SK-N-SH (cell line): ENCODE data around the gene NT5C3A. TPM values are rescaled to one million over a fixed set of nuclear protein-coding genes. Genes with fewer than 3 reads are reported as not detected.

Experiments
- CTCF ChIA-PET: fragments of 300-600, 350-600 bp; formaldehyde crosslinking; extraction: SDS; loops from one replicate; lab custom pipeline; 2021; lab: Yijun Ruan, JAX
- POLR2A ChIA-PET: fragments of 350-600 bp; sonication (Branson Sonifier 250); formaldehyde crosslinking; extraction: SDS; loops from one replicate; lab custom pipeline; 2020; ENCODE audit warnings: antibody characterized with exemption, inconsistent platforms; lab: Yijun Ruan, JAX
- DNase-seq: peaks from one replicate; pipeline ENCODE4 v3.0.0; 2012
- H2AFZ ChIP-seq: fragments of 200-600 bp; sonication (generic); 2 replicates; pipeline ENCODE4 v1.8.1; 2016; ENCODE audit warnings: antibody characterized with exemption, mild to moderate bottlenecking, low read depth
- H3F3A ChIP-seq: fragments of 200-600 bp; sonication (generic); replicated peaks from 2 replicates; pipeline ENCODE3; 2016; ENCODE audit warnings: antibody characterized with exemption, mild to moderate bottlenecking; ENCODE audit not compliant: insufficient read depth
- H3K27ac ChIP-seq, 2 experiments: fragments of 200-500 bp in 1 of 2; fragments of 200-600 bp in 1 of 2; sonication (Bioruptor generic) in 1 of 2; sonication (generic), shearing (Covaris generic) in 1 of 2; 2 replicates each; pipeline versions ENCODE4 v1.5.1 to v1.6.1; 2014 to 2016; ENCODE audit warnings: low read depth in 2 of 2, inconsistent platforms in 1 of 2, low read length in 1 of 2, mild to moderate bottlenecking in 1 of 2, mixed read lengths in 1 of 2
- H3K27me3 ChIP-seq: fragments of 200-600 bp; sonication (generic), shearing (Covaris generic); 2 replicates; pipeline ENCODE4 v1.6.1; 2016; ENCODE audit warnings: mixed run types; ENCODE audit not compliant: insufficient read depth
- H3K36me3 ChIP-seq, 2 experiments: fragments of 200-500 bp in 1 of 2; fragments of 200-600 bp in 1 of 2; sonication (Bioruptor generic) in 1 of 2; sonication (generic) in 1 of 2; replicated peaks in 1 of 2; 2 replicates each; pipeline versions ENCODE3 to v1.5.1; 2014 to 2016; ENCODE audit warnings: low read length in 1 of 2, mild to moderate bottlenecking in 1 of 2; ENCODE audit not compliant: insufficient read depth in 2 of 2, control insufficient read depth in 1 of 2
- H3K4me1 ChIP-seq, 2 experiments: fragments of 200-500 bp in 1 of 2; fragments of 200-600 bp in 1 of 2; sonication (Bioruptor generic) in 1 of 2; sonication (generic), shearing (Covaris generic) in 1 of 2; 2 replicates each; pipeline versions ENCODE4 v1.5.1 to v1.6.1; 2014 to 2016; ENCODE audit warnings: low read depth in 1 of 2, low read length in 1 of 2, mixed run types in 1 of 2; ENCODE audit not compliant: insufficient read depth in 2 of 2, control insufficient read depth in 1 of 2
- H3K4me2 ChIP-seq: fragments of 200-600 bp; sonication (generic), shearing (Covaris generic); 2 replicates; pipeline ENCODE4 v1.6.1; 2017; ENCODE audit warnings: mixed run types
- H3K4me3 ChIP-seq, 2 experiments: fragments of 200-500 bp in 1 of 2; fragments of 200-600 bp in 1 of 2; sonication (Bioruptor generic) in 1 of 2; sonication (generic), shearing (Covaris generic) in 1 of 2; 2 replicates each; pipeline versions ENCODE4 v1.5.1 to v1.8.1; 2014 to 2016; ENCODE audit warnings: low read depth in 2 of 2, inconsistent platforms in 1 of 2, low read length in 1 of 2, mild to moderate bottlenecking in 1 of 2, mixed read lengths in 1 of 2, moderate library complexity in 1 of 2
- H3K79me2 ChIP-seq: fragments of 200-600 bp; sonication (generic); 2 replicates; pipeline ENCODE4 v1.8.1; 2017; ENCODE audit warnings: mild to moderate bottlenecking; ENCODE audit not compliant: insufficient read depth
- H3K9ac ChIP-seq: fragments of 200-600 bp; sonication (generic); 2 replicates; pipeline ENCODE4 v1.6.1; 2017; ENCODE audit warnings: mixed run types
- H3K9me2 ChIP-seq: fragments of 200-600 bp; sonication (generic); 2 replicates; pipeline ENCODE4 v1.6.1; 2017; ENCODE audit warnings: mixed run types
- H3K9me3 ChIP-seq: fragments of 200-600 bp; sonication (generic); 2 replicates; pipeline ENCODE4 v1.6.1; 2017; ENCODE audit warnings: mixed run types, mild to moderate bottlenecking, moderate library complexity
- H4K20me1 ChIP-seq: fragments of 200-600 bp; sonication (generic); 2 replicates; pipeline ENCODE4 v1.6.1; 2017; ENCODE audit warnings: mild to moderate bottlenecking, mixed run types; ENCODE audit not compliant: insufficient read depth
- CHD2 ChIP-seq: fragments of 150-350 bp; IDR thresholded peaks from 2 replicates; pipeline ENCODE4 v1.6.1; 2018; ENCODE audit warnings: low read length; ENCODE audit not compliant: partially characterized antibody
- ELF1 ChIP-seq: IDR thresholded peaks from 2 replicates; pipeline ENCODE4 v1.4.0; 2012
- EP300 ChIP-seq, 2 experiments: IDR thresholded peaks; 2 replicates each; pipeline versions ENCODE4 v1.4.0 to v1.6.1; 2012; ENCODE audit warnings: borderline replicate concordance in 1 of 2, low read depth in 1 of 2, low read length in 1 of 2
- EZH2phosphoT487 ChIP-seq: fragments of 200-600 bp; sonication (generic); IDR thresholded peaks from 2 replicates; pipeline ENCODE4 v1.6.1; 2017; ENCODE audit warnings: low read depth, mixed run types, mild to moderate bottlenecking, antibody characterized with exemption, moderate library complexity, borderline replicate concordance
- FOXJ3 ChIP-seq: sonication (generic); formaldehyde crosslinking; IDR thresholded peaks from 2 replicates; pipeline ENCODE4 v1.5.1; 2020; ENCODE audit warnings: mild to moderate bottlenecking, missing genetic modification reagents
- GABPA ChIP-seq: IDR thresholded peaks from 2 replicates; pipeline ENCODE4 v1.4.0; 2012; ENCODE audit warnings: low read depth, mild to moderate bottlenecking
- JUND ChIP-seq: IDR thresholded peaks from 2 replicates; pipeline ENCODE4 v1.4.0; 2012
- MXI1 ChIP-seq: IDR thresholded peaks from 2 replicates; pipeline ENCODE4 v1.6.1; 2012; ENCODE audit warnings: mild to moderate bottlenecking, low read depth, low read length, improper control_type of control experiment
- RAD21 ChIP-seq: IDR thresholded peaks from 2 replicates; pipeline ENCODE4 v1.6.1; 2012; ENCODE audit warnings: mild to moderate bottlenecking, low read length
- RFX5 ChIP-seq: IDR thresholded peaks from 2 replicates; pipeline ENCODE4 v1.6.1; 2012; ENCODE audit warnings: mild to moderate bottlenecking, improper control_type of control experiment, low read length
- RXRA ChIP-seq: IDR thresholded peaks from 2 replicates; pipeline ENCODE4 v1.4.0; 2012; ENCODE audit warnings: low read depth, mild to moderate bottlenecking, borderline replicate concordance
- TAF1 ChIP-seq: IDR thresholded peaks from 2 replicates; pipeline ENCODE4 v1.6.1; 2012; ENCODE audit warnings: low read depth, mild to moderate bottlenecking, low read length, moderate library complexity, borderline replicate concordance
- TEAD4 ChIP-seq: IDR thresholded peaks from 2 replicates; pipeline ENCODE4 v1.4.0; 2012; ENCODE audit warnings: mild to moderate bottlenecking, borderline replicate concordance; ENCODE audit not compliant: insufficient read depth
- WGBS: methylation state at CpG from one replicate; pipeline ENCODE4 v1.1.6; 2017; ENCODE audit warnings: low lambda C conversion rate; 5-methylcytosine and 5-hydroxymethylcytosine counted together
- polyA plus RNA-seq, 3 experiments: library from polyadenylated mRNA; depleted of rRNA; stranded (reverse); fragments of >200 nt; gene quantifications; 2 replicates each; pipeline ENCODE4 v1.2.3, GENCODE V29; 2012
- TF ChIP-seq, protein P1 (sequence below): IDR thresholded peaks from 2 replicates; pipeline ENCODE4 v1.4.0; 2012; ENCODE audit warnings: low read depth, borderline replicate concordance
- TF ChIP-seq, protein P2 (sequence below): IDR thresholded peaks from 2 replicates; pipeline ENCODE4 v1.4.0; 2012; ENCODE audit warnings: low read depth
- TF ChIP-seq, protein P3 (sequence below): IDR thresholded peaks from 2 replicates; pipeline ENCODE4 v1.6.1; 2012; ENCODE audit warnings: mild to moderate bottlenecking, low read depth, low read length, moderate library complexity
- TF ChIP-seq, protein P4 (sequence below): fragments of 150-350 bp; IDR thresholded peaks from 2 replicates; pipeline ENCODE4 v1.6.1; 2016; ENCODE audit warnings: mild to moderate bottlenecking, low read depth, low read length

The NT5C3A gene
- polyA plus RNA-seq, 1 of the 3 experiments (the other 2 are of a cell fraction), result 13.2 TPM

DNA sequence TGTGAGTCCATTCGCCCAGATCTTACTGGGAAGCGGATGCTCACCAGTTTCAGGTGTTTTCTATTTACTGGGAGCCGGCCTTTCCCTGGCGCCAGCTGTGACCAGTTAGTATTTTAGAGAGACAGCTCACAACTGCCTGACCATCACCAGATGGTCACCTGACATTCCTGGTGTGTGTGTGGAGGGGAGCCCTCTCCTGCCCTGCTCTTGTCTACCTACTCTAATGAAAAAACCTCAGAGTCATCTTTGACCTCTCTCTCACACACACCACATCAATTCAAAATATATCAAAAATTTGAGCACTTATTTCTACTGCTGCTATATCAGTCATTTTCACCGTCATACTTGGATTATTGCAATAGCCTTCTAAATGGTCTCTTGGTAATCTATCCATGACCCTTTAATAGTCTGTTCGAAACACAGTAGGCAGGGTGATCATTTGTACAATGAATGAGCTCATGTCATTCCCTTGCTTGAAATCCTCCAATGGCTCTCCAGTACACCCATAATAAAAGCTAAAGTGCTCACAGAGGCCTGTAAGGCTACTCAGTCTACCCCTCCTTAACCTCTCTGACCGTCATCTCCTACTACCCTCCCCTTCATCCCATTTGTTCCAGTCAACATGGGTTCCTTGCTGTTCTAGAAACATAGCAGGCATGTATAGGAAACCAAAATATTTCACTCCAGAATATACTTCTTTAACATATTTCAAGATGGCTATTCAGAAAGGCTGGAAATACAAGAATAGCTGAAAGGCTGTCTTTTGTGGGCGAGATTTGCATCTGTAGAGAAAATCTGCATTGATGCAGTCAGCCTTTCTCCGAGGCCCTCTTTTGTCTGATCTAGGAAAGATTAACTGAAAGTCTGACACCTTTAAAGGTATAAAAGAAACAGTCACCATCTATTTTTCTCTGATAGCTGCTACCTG, 17.5 kb upstream of the NT5C3A start:
- H3K9me3 ChIP-seq, result no peaks in the 10 kb centered on the region
- WGBS, result 53% methylated on average over 9 of the region's 9 CpGs
- H3K36me3 ChIP-seq, result no peaks in the 10 kb centered on the region
- H3K9ac ChIP-seq, result no peak overlapping the region
- no peak for DNase-seq
- H3K27me3 ChIP-seq, result 0 out of 2 replicates have a peak, but pooled peaks cover 4% of the 10 kb centered on the region
- H3K4me1 ChIP-seq, result no peaks in the 10 kb centered on the region; a peak in 1 of 4 replicates
- ChIA-PET POLR2A (interaction anchor here (1.2 kb wide), 1 partner anchor 17 kb away, joined by 3 read pairs; no protein-coding TSS in a partner anchor), CTCF (interaction anchor here (0.9 to 1.2 kb wide), 3 partner anchors 11 to 233 kb away, joined by 3 to 5 read pairs (median 4); no protein-coding TSS in a partner anchor)
- H4K20me1 ChIP-seq, result no peaks in the 10 kb centered on the region
- no peak overlapping the region for H3K27ac ChIP-seq
- H2AFZ ChIP-seq, result no peak overlapping the region
- H3K9me2 ChIP-seq, result no peaks in the 10 kb centered on the region
- no peak overlapping the region for H3K4me2 ChIP-seq
- TF ChIP-seq RXRA, result no peak
- H3F3A ChIP-seq, result no peaks in the 10 kb centered on the region
- no peak overlapping the region for H3K4me3 ChIP-seq
- no peaks in the 10 kb centered on the region for H3K79me2 ChIP-seq

DNA sequence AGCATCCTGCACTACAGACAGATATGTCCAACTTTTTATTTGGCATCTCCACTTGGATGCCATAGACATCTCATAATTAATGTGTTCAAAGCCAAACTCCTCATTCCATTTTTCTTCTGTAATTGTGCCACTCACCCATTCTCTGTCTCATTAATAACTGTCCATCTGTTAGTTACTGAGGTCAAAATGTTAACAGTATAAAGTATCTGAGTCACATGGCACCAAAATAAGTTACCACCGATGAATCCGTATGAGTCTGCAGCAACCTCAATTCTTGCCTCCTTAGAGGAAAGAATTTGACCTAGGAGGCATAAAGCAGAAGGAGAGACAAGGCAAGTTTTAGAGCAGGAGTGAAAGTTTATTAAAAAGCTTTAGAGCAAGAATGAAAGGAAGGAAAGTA, 16.5 kb upstream of the NT5C3A start:
- Histone ChIP-seq H2AFZ (no peak overlapping the region), H3K79me2 (no peaks in the 10 kb centered on the region), H3F3A (no peaks in the 10 kb centered on the region), H4K20me1 (no peaks in the 10 kb centered on the region), H3K4me1 (no peaks in the 10 kb centered on the region; a peak in 1 of 4 replicates), H3K27me3 (0 out of 2 replicates have a peak, but pooled peaks cover 4% of the 10 kb centered on the region), H3K36me3 (no peaks in the 10 kb centered on the region), H3K9ac (no peak overlapping the region), H3K9me3 (no peaks in the 10 kb centered on the region), H3K4me3 (no peak overlapping the region), H3K4me2 (no peak overlapping the region), H3K9me2 (no peaks in the 10 kb centered on the region), H3K27ac (no peak overlapping the region)
- ChIA-PET CTCF (interaction anchor here (1.0 kb wide), 1 partner anchor 31 kb away, joined by 3 read pairs; no protein-coding TSS in a partner anchor), POLR2A (interaction anchor here (1.2 kb wide), 1 partner anchor 16 kb away, joined by 3 read pairs; no protein-coding TSS in a partner anchor)
- TF ChIP-seq JUND, result no peak
- TF ChIP-seq, protein P1, sequence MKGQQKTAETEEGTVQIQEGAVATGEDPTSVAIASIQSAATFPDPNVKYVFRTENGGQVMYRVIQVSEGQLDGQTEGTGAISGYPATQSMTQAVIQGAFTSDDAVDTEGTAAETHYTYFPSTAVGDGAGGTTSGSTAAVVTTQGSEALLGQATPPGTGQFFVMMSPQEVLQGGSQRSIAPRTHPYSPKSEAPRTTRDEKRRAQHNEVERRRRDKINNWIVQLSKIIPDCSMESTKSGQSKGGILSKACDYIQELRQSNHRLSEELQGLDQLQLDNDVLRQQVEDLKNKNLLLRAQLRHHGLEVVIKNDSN, result no peak
- no peak for TF ChIP-seq RAD21
- TF ChIP-seq, protein P2, sequence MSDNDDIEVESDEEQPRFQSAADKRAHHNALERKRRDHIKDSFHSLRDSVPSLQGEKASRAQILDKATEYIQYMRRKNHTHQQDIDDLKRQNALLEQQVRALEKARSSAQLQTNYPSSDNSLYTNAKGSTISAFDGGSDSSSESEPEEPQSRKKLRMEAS, result no peak
- TF ChIP-seq, protein P3, sequence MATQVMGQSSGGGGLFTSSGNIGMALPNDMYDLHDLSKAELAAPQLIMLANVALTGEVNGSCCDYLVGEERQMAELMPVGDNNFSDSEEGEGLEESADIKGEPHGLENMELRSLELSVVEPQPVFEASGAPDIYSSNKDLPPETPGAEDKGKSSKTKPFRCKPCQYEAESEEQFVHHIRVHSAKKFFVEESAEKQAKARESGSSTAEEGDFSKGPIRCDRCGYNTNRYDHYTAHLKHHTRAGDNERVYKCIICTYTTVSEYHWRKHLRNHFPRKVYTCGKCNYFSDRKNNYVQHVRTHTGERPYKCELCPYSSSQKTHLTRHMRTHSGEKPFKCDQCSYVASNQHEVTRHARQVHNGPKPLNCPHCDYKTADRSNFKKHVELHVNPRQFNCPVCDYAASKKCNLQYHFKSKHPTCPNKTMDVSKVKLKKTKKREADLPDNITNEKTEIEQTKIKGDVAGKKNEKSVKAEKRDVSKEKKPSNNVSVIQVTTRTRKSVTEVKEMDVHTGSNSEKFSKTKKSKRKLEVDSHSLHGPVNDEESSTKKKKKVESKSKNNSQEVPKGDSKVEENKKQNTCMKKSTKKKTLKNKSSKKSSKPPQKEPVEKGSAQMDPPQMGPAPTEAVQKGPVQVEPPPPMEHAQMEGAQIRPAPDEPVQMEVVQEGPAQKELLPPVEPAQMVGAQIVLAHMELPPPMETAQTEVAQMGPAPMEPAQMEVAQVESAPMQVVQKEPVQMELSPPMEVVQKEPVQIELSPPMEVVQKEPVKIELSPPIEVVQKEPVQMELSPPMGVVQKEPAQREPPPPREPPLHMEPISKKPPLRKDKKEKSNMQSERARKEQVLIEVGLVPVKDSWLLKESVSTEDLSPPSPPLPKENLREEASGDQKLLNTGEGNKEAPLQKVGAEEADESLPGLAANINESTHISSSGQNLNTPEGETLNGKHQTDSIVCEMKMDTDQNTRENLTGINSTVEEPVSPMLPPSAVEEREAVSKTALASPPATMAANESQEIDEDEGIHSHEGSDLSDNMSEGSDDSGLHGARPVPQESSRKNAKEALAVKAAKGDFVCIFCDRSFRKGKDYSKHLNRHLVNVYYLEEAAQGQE, result no peak
- TF ChIP-seq RXRA, result no peak
- no peak for TF ChIP-seq ELF1
- no peak for TF ChIP-seq CHD2
- TF ChIP-seq RFX5, result no peak
- TF ChIP-seq TAF1, result no peak
- no peak for TF ChIP-seq MXI1
- TF ChIP-seq EP300 (IDR thresholded peaks at IDR 0.05; ENCODE audit: borderline replicate concordance in 1 of 2, low read depth in 1 of 2, low read length in 1 of 2), result no peak
- no peak for TF ChIP-seq FOXJ3
- no peak for TF ChIP-seq EZH2phosphoT487
- TF ChIP-seq TEAD4, result no peak
- TF ChIP-seq, protein P4, sequence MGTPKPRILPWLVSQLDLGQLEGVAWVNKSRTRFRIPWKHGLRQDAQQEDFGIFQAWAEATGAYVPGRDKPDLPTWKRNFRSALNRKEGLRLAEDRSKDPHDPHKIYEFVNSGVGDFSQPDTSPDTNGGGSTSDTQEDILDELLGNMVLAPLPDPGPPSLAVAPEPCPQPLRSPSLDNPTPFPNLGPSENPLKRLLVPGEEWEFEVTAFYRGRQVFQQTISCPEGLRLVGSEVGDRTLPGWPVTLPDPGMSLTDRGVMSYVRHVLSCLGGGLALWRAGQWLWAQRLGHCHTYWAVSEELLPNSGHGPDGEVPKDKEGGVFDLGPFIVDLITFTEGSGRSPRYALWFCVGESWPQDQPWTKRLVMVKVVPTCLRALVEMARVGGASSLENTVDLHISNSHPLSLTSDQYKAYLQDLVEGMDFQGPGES, result no peak
- TF ChIP-seq GABPA, result no peak
- no peak for DNase-seq
- 17% methylated on average over 2 of the region's 2 CpGs for WGBS
